ENCODE results near the gene ERCC6L.

DNA sequence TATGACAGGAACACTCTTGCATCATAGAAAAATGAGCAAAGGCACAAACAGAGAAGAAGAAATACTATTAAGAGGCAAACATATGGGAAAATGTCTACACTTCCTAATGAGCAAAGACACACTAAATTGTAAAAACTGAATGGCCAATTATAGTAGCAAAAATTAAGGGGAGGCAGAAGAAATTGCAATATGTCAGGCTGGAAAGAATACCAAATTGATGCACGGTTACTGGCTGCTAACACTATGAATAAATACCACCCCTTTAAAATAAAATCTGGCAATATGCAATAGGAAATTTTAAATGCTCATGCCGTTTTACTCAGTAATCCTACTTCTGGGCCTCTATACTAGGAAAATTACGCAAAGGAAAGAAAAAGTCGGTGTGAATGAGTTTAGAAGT is 73.3 kb downstream of the ERCC6L start:
- TF ChIP-seq, protein P1, sequence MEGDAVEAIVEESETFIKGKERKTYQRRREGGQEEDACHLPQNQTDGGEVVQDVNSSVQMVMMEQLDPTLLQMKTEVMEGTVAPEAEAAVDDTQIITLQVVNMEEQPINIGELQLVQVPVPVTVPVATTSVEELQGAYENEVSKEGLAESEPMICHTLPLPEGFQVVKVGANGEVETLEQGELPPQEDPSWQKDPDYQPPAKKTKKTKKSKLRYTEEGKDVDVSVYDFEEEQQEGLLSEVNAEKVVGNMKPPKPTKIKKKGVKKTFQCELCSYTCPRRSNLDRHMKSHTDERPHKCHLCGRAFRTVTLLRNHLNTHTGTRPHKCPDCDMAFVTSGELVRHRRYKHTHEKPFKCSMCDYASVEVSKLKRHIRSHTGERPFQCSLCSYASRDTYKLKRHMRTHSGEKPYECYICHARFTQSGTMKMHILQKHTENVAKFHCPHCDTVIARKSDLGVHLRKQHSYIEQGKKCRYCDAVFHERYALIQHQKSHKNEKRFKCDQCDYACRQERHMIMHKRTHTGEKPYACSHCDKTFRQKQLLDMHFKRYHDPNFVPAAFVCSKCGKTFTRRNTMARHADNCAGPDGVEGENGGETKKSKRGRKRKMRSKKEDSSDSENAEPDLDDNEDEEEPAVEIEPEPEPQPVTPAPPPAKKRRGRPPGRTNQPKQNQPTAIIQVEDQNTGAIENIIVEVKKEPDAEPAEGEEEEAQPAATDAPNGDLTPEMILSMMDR (IDR thresholded peaks at IDR 0.05 in 4 of 5, conservative IDR thresholded peaks at IDR 0.05 in 1 of 5) = no peak
- TF ChIP-seq POLR2A (IDR thresholded peaks at IDR 0.05) = no peak

All from gastrocnemius medialis (tissue), 4 donors.